Neural cell (in vitro differentiated cells): ENCODE results near the gene BBS1.
A peak's percentile ranks its signal among the peaks of the same experiment; 100 is the strongest.

Experiments used
- CTCF ChIP-seq: fragments of 450-650 bp; IDR thresholded peaks from 2 replicates; pipeline ENCODE4 v1.5.1; 2014; ENCODE audit warnings: antibody characterized with exemption, mild to moderate bottlenecking, moderate library complexity; ENCODE audit not compliant: poor library complexity, severe bottlenecking
- EP300 ChIP-seq: fragments of 450-650 bp; conservative IDR thresholded peaks from 2 replicates; pipeline ENCODE4 v1.6.1; 2014; ENCODE audit warnings: antibody characterized with exemption, mild to moderate bottlenecking, moderate library complexity; ENCODE audit not compliant: poor library complexity, severe bottlenecking
- EZH2 ChIP-seq: fragments of 200-600, 300-800 bp; shearing (Covaris generic), sonication (generic); IDR thresholded peaks from 2 replicates; pipeline ENCODE4 v1.6.1; 2014; ENCODE audit warnings: antibody characterized with exemption, low read length, borderline replicate concordance, mild to moderate bottlenecking; ENCODE audit not compliant: insufficient read depth, poor library complexity, severe bottlenecking
- MXI1 ChIP-seq: fragments of 450-650 bp; conservative IDR thresholded peaks from 2 replicates; pipeline ENCODE4 v1.6.1; 2014; ENCODE audit warnings: antibody characterized with exemption, mild to moderate bottlenecking; ENCODE audit not compliant: poor library complexity, severe bottlenecking
- POLR2AphosphoS5 ChIP-seq: IDR thresholded peaks from 2 replicates; pipeline ENCODE4 v1.6.1; 2012
- RAD21 ChIP-seq: fragments of 450-650 bp; conservative IDR thresholded peaks from 2 replicates; pipeline ENCODE4 v1.6.1; 2014; ENCODE audit warnings: antibody characterized with exemption, mild to moderate bottlenecking, moderate library complexity
- REST ChIP-seq: IDR thresholded peaks from 2 replicates; pipeline ENCODE4 v1.6.1; 2012; ENCODE audit warnings: borderline replicate concordance
- SMC3 ChIP-seq: fragments of 450-650 bp; conservative IDR thresholded peaks from 2 replicates; pipeline ENCODE4 v1.6.1; 2014; ENCODE audit warnings: antibody characterized with exemption, mild to moderate bottlenecking, moderate library complexity; ENCODE audit not compliant: poor library complexity
- TAF1 ChIP-seq: IDR thresholded peaks from 2 replicates; pipeline ENCODE4 v1.6.1; 2012; ENCODE audit warnings: low read depth

GRCh38 chr11:66479394-66480116 lies 30.9 kb upstream of the BBS1 start:
- TF ChIP-seq CTCF (no peak), TAF1 (peak; percentile 30), MXI1 (no peak), EZH2 (no peak), EP300 (no peak), POLR2AphosphoS5 (no peak), REST (no peak), RAD21 (no peak), SMC3 (no peak)
